GM21717 (cell line): Measurements from ENCODE around the gene CARS2.
A peak's percentile ranks its signal among the peaks of the same experiment; 100 is the strongest.
"Not testable (repeated sequence)": the region's sequence is repeated elsewhere in the genome, so short reads cannot be mapped to it uniquely, and the experiment has no call there.

Source experiments
- ATAC-seq: cut with Tn5 transposase; IDR thresholded peaks from one replicate; pipeline ENCODE4 v1.9.1; 2021; ENCODE audit warnings: mild to moderate bottlenecking, moderate library complexity; ENCODE audit not compliant: unreplicated experiment

Gene CARS2, protein sequence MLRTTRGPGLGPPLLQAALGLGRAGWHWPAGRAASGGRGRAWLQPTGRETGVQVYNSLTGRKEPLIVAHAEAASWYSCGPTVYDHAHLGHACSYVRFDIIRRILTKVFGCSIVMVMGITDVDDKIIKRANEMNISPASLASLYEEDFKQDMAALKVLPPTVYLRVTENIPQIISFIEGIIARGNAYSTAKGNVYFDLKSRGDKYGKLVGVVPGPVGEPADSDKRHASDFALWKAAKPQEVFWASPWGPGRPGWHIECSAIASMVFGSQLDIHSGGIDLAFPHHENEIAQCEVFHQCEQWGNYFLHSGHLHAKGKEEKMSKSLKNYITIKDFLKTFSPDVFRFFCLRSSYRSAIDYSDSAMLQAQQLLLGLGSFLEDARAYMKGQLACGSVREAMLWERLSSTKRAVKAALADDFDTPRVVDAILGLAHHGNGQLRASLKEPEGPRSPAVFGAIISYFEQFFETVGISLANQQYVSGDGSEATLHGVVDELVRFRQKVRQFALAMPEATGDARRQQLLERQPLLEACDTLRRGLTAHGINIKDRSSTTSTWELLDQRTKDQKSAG

GRCh38 chr13:110705826-110706569 lies at the start of gene CARS2:
CARS2 (minus strand) TSS chr13:110706116; CDS start chr13:110706093, 23 bp downstream.
- peak; percentile 92 for ATAC-seq

DNA sequence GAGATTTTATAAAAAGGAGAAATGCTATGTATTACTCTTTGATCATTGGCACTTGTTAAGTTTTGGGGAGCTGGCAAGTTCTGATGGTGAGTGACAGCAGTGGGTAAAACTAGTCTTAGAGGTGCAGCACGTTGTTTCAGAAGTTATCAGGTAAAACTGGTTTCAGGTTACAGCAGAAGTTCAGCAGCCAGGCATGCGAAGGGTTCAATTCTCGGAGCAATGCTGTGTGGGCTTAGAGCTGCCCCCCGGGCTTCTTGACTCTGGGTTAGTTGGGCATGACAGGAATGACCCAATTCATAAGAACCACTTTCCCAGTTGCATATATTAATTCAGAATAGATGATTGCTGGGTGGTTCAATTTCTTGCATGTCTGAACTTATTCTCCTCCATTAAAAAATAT lies 42.4 kb upstream of the CARS2 start:
- ATAC-seq, result no peak

GRCh38 chr13:110746438-110746837 lies 40.5 kb upstream of the CARS2 start:
- no peak for ATAC-seq

DNA sequence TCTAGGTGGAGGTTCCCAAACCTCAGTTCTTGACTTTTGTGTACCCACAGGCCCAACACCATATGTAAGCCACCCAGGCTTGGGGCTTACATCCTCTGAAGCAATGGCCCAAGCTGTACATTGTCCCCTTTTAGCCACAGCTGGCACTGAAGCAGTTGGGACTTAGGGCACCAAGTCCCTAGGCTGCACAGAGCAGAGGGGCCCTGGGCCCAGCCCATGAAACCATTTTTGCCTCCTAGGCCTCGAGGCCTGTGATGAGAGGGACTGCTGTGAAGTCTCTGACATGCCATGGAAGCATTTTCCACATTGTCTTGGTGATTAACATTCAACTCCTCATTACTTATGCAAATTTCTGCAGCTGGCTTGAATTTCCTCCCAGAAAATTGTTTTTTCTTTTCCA lies 37.8 kb upstream of the CARS2 start:
- no peak for ATAC-seq

GRCh38 chr13:110737555-110737954 lies 31.6 kb upstream of the CARS2 start:
- ATAC-seq, result no peak

GRCh38 chr13:110734561-110734960 lies 28.6 kb upstream of the CARS2 start:
- no peak for ATAC-seq

DNA sequence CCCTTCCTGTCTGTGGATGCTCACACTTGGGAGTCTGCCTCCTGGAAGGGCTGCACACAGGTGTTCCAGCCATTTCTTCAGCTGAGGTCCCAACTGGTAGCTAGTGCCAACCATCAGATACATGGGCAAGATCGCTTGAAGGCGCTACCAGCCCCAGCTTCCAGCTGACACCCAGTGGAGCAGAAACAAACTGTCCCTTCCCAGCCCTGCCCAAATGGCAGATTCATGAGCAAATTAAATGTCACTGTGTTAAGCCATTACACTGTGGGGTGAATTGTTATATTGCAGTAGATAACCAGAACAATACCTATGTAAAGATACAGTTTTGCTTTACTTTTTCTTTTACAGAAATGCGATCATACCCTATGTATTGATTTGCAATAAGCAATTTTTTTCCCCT lies 25.2 kb upstream of the CARS2 start:
- no peak for ATAC-seq

DNA sequence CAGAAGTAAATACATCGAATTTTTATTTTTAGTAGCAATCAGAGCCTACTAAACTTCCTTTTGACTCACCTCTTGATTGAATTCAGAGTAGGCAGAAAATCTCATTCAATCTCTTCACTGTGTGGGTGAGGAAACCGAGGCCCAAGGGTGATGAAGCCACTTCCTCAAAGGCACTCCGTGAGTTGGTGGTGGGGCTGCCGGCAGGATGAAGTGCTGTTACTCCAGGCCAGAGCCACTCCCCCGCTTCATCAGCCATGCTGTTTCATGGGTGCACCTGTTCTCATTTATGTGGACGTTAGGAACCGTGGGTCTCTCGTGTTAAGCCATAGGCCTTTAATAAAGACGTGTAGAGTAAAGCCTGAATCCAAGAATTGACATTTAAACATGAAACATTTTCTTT lies 20.8 kb upstream of the CARS2 start:
- ATAC-seq, result no peak

- not testable (repeated sequence) for ATAC-seq
These were observed 20.2 kb upstream of the CARS2 start for GRCh38 chr13:110726153-110726552.

DNA sequence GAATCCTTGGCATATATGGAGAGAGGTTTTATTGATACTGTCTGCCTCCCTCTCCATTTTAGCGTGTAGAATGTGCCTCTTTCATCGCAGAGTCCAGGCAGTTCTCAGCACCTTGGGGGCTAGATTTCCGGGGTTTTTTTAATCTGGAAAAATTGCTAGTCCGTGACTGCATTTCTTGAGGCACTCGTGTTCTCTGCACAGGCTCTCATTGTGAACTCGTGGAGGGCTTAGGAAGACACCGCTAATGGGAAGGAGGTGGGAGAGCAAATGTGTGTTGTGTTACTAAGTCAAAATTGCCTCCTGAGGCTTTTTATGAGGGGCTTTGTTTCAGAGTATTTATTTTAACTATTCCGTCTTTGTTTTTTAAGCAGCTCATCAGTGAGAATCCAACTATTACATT lies 17.7 kb upstream of the CARS2 start:
- ATAC-seq, result no peak

GRCh38 chr13:110722971-110723370 lies 17.1 kb upstream of the CARS2 start:
- no peak for ATAC-seq

- ATAC-seq, result no peak
These were observed 13.3 kb upstream of the CARS2 start for GRCh38 chr13:110719036-110719710.

- no peak for ATAC-seq
These were observed 10.3 kb upstream of the CARS2 start for GRCh38 chr13:110716247-110716515.

GRCh38 chr13:110715395-110716246 lies 9.7 kb upstream of the CARS2 start:
- peak; percentile 57 for ATAC-seq

GRCh38 chr13:110714797-110715394 lies 9.0 kb upstream of the CARS2 start:
- ATAC-seq, result no peak

- no peak for ATAC-seq
These were observed 8.3 kb upstream of the CARS2 start for GRCh38 chr13:110713981-110714796.

DNA sequence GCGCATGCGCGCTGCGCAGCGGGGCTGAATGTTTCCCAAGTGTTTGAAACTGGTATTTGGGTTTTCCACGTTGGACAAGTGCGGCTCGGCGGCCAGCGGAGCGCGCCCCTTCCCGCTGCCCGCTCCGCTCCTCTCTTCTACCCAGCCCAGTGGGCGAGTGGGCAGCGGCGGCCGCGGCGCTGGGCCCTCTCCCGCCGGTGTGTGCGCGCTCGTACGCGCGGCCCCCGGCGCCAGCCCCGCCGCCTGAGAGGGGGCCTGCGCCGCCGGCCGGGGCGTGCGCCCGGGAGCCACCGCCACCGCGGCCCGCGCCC lies 7.7 kb upstream of the CARS2 start, which contains the start of gene ING1:
TSS of gene ING1 (plus strand) at position 59 of the 311 bp plus-strand sequence. CDS start 450 bp downstream, outside the sequence.
- no peak for ATAC-seq

DNA sequence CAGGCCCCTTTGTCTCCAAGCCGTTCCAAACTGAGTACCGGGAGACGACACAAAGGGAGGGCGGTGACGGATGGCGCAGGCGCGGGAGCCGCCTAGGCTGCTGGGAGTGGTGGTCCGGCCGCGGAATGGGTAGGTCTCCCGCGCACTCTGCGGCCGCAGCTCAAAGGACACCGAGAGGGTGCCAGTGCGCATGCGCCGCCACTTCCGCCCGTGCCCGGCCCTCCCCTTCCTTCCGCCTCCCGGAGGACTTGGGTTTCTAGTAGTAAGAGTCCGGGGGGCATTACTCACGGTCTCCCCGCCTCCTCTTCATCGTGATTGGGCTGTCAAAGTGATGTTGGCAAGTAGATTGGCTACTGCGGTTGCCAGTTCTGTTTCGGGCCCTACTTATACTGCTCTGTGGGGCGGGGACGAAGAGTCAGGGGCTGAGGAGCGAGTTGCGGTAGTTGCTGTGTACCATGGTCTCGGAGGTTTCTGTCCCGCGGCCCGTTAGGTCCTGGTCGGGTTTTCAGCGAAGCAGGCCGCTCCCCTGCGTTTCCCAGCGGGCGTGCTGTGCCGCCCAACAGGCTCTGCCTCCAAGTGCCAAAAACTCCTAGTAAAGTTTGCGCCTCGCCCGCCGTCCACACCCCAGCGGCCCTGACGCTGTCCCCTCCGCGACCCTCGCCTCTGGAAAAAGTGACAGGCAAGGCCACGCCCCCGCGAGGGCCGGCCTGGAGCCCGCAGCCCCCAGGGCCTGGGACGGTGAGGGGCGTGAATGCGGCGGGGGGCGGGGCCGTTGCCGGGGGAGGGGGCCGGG lies 7.1 kb upstream of the CARS2 start:
- peak; percentile 55 for ATAC-seq
